C4-2B (cell line): Measurements from ENCODE around the gene STK11IP.

ENCODE experiments used
- ZFX ChIP-seq: fragments of 450-650 bp; IDR thresholded peaks from 2 replicates; pipeline ENCODE4 v1.6.1; 2017
- TF ChIP-seq, protein P1 (sequence below): fragments of 450-650 bp; conservative IDR thresholded peaks from 2 replicates; pipeline ENCODE4 v1.5.1; 2017; ENCODE audit warnings: mild to moderate bottlenecking

DNA sequence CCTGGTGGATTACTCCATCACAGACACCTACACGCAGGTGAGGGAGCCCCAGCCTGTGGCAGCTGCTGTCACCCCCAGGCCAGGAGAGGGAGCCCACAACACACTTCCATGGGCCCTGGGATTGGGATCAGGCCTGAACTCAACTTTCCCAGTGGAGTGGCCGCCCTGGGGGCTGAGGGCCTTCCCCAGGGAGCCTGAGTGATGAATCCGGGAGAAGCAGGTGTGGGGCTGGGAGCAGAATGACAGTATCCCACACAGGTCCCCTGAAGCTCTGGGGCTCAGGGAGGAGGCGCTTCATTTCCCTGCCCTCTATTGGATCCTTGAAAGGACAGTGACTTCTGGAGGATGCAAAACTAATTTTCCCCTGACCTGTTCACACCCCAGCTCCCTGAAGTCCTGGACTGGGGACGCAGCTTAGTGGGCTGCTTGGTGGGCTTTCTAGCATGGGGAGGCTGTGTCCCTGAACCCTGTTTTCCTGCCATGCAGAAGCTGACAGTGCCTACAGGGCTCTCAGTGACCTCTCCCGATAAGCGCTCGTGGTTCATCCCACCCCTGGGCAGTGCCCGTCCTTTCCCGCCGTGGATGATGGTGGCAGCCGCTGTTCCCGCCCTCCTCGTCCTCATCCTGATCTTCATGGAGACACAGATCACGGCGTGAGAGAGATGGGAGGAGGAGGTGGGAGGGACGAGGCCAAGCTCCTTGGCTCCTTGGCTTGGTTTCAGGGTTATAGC lies 40.7 kb downstream of the STK11IP start:
- TF ChIP-seq, protein P1, sequence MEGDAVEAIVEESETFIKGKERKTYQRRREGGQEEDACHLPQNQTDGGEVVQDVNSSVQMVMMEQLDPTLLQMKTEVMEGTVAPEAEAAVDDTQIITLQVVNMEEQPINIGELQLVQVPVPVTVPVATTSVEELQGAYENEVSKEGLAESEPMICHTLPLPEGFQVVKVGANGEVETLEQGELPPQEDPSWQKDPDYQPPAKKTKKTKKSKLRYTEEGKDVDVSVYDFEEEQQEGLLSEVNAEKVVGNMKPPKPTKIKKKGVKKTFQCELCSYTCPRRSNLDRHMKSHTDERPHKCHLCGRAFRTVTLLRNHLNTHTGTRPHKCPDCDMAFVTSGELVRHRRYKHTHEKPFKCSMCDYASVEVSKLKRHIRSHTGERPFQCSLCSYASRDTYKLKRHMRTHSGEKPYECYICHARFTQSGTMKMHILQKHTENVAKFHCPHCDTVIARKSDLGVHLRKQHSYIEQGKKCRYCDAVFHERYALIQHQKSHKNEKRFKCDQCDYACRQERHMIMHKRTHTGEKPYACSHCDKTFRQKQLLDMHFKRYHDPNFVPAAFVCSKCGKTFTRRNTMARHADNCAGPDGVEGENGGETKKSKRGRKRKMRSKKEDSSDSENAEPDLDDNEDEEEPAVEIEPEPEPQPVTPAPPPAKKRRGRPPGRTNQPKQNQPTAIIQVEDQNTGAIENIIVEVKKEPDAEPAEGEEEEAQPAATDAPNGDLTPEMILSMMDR: no peak
- no peak for TF ChIP-seq ZFX
